HepG2 (cell line): ENCODE measurements around the gene TPX2. TPM values are rescaled to one million over a fixed set of nuclear protein-coding genes. Genes with fewer than 3 reads are reported as not detected.

Experiments
- BRF2 ChIP-seq: sonication (generic); formaldehyde crosslinking; IDR thresholded peaks from 2 replicates; pipeline ENCODE4 v1.8.1; 2022; ENCODE audit warnings: mild to moderate bottlenecking, missing genetic modification reagents
- CREB1 ChIP-seq, 2 experiments: fragments of 450-650 bp in 1 of 2; IDR thresholded peaks; 2 replicates each; pipeline ENCODE4 v1.6.1; 2016 to 2017; ENCODE audit warnings: control low read depth in 1 of 2, mild to moderate bottlenecking in 1 of 2, missing compliant biosample characterization in 1 of 2, missing genetic modification characterization in 1 of 2
- DMAP1 ChIP-seq: IDR thresholded peaks from 2 replicates; pipeline ENCODE4 v1.6.1; 2016
- FOXA1 ChIP-seq, 2 experiments: fragments of 450-650 bp in 1 of 2; sonication (generic) in 1 of 2; formaldehyde crosslinking in 1 of 2; IDR thresholded peaks; 2 replicates each; pipeline versions ENCODE4 v1.4.0 to v1.6.1; 2016 to 2020; ENCODE audit warnings: missing genetic modification reagents in 1 of 2
- GABPB1 ChIP-seq: IDR thresholded peaks from 2 replicates; pipeline ENCODE4 v1.6.1; 2016; ENCODE audit warnings: mild to moderate bottlenecking, missing genetic modification reagents, moderate library complexity, missing compliant biosample characterization
- HNF4A ChIP-seq: sonication (generic); formaldehyde crosslinking; IDR thresholded peaks from 2 replicates; pipeline ENCODE4 v1.4.0; 2020; ENCODE audit warnings: missing genetic modification reagents
- HNRNPH1 ChIP-seq: fragments of 200-400 bp; formaldehyde crosslinking; optimal IDR thresholded peaks from 2 replicates; pipeline ENCODE3; 2017; ENCODE audit warnings: mild to moderate bottlenecking, low read depth, low read length
- JARID2 ChIP-seq: sonication (generic); formaldehyde crosslinking; IDR thresholded peaks from 2 replicates; pipeline ENCODE4 v1.8.1; 2023; ENCODE audit warnings: missing genetic modification reagents, inconsistent platforms; ENCODE audit not compliant: insufficient replicate concordance
- KAT7 ChIP-seq: IDR thresholded peaks from 2 replicates; pipeline ENCODE4 v1.6.1; 2018; ENCODE audit warnings: borderline replicate concordance, missing compliant biosample characterization
- KDM6A ChIP-seq: IDR thresholded peaks from 2 replicates; pipeline ENCODE4 v1.6.1; 2016; ENCODE audit warnings: low read depth
- KMT2A ChIP-seq: sonication (generic); formaldehyde crosslinking; IDR thresholded peaks from 2 replicates; pipeline ENCODE4 v1.4.0; 2020; ENCODE audit warnings: missing genetic modification reagents
- NFE2L2 ChIP-seq: fragments of 150-350 bp; IDR thresholded peaks from 2 replicates; pipeline ENCODE4 v1.6.1; 2014; ENCODE audit warnings: low read length
- NPAS2 ChIP-seq: sonication (generic); formaldehyde crosslinking; IDR thresholded peaks from 2 replicates; pipeline ENCODE4 v1.8.0; 2022; ENCODE audit warnings: mild to moderate bottlenecking, missing genetic modification reagents, borderline replicate concordance
- PHB2 ChIP-seq: fragments of 450-650 bp; IDR thresholded peaks from 2 replicates; pipeline ENCODE4 v1.6.1; 2018; ENCODE audit not compliant: partially characterized antibody
- PHF20 ChIP-seq: sonication (generic); formaldehyde crosslinking; IDR thresholded peaks from 2 replicates; pipeline ENCODE4 v1.5.0; 2020; ENCODE audit warnings: mild to moderate bottlenecking, missing genetic modification reagents
- PHF8 ChIP-seq: sonication (generic); formaldehyde crosslinking; IDR thresholded peaks from 2 replicates; pipeline ENCODE4 v1.5.0; 2020; ENCODE audit warnings: missing genetic modification reagents
- POGK ChIP-seq: sonication (generic); formaldehyde crosslinking; conservative IDR thresholded peaks from 2 replicates; pipeline ENCODE4 v1.8.0; 2022; ENCODE audit warnings: mild to moderate bottlenecking, moderate library complexity, missing genetic modification reagents
- POGZ ChIP-seq: sonication (generic); formaldehyde crosslinking; IDR thresholded peaks from 2 replicates; pipeline ENCODE4 v1.4.0; 2020; ENCODE audit warnings: mild to moderate bottlenecking, missing genetic modification reagents
- PPARG ChIP-seq: conservative IDR thresholded peaks from 2 replicates; pipeline ENCODE4 v1.6.1; 2016; ENCODE audit warnings: missing biosample characterization, missing genetic modification reagents
- RBFOX2 ChIP-seq: fragments of 200-400 bp; formaldehyde crosslinking; IDR thresholded peaks from 2 replicates; pipeline ENCODE4 v1.6.1; 2017; ENCODE audit warnings: low read depth, mild to moderate bottlenecking, low read length
- SMARCE1 ChIP-seq: fragments of 450-650 bp; IDR thresholded peaks from 2 replicates; pipeline ENCODE4 v1.6.1; 2017; ENCODE audit warnings: borderline replicate concordance
- TCF7L2 ChIP-seq: IDR thresholded peaks from 2 replicates; pipeline ENCODE4 v1.6.1; 2011; ENCODE audit warnings: mild to moderate bottlenecking, low read depth, low read length, moderate library complexity
- ZBTB25 ChIP-seq: IDR thresholded peaks from 2 replicates; pipeline ENCODE4 v1.6.1; 2018; ENCODE audit warnings: missing genetic modification reagents
- ZFP36L2 ChIP-seq: sonication (generic); formaldehyde crosslinking; IDR thresholded peaks from 2 replicates; pipeline ENCODE4 v1.4.0; 2020; ENCODE audit warnings: missing genetic modification reagents
- ZNF331 ChIP-seq: sonication (generic); formaldehyde crosslinking; IDR thresholded peaks from 2 replicates; pipeline ENCODE4 v1.4.0; 2020; ENCODE audit warnings: missing genetic modification reagents
- ZNF354B ChIP-seq: sonication (generic); formaldehyde crosslinking; IDR thresholded peaks from 2 replicates; pipeline ENCODE4 v1.8.0; 2022; ENCODE audit warnings: mild to moderate bottlenecking, missing genetic modification reagents
- ZNF549 ChIP-seq: sonication (generic); formaldehyde crosslinking; IDR thresholded peaks from 2 replicates; pipeline ENCODE4 v1.5.0; 2020; ENCODE audit warnings: missing genetic modification reagents
- ZNF7 ChIP-seq: IDR thresholded peaks from 2 replicates; pipeline ENCODE4 v1.6.1; 2016; ENCODE audit warnings: missing biosample characterization, missing genetic modification reagents
- ZNF841 ChIP-seq: sonication (generic); formaldehyde crosslinking; IDR thresholded peaks from 2 replicates; pipeline ENCODE4 v1.8.1; 2023; ENCODE audit warnings: missing genetic modification reagents, borderline replicate concordance
- polyA plus RNA-seq, 8 experiments: library from polyadenylated mRNA; depleted of rRNA in 3 of 8; stranded (reverse) in 7 of 8; unstranded in 1 of 8; fragments of >200 nt; fragmentation: Illumina TruSeq in 4 of 8; extraction: Trizol in 4 of 8; gene quantifications; 2 replicates each; pipeline versions ENCODE4 v1.2.1 to v1.2.3, GENCODE V29; 2011 to 2016; ENCODE audit warnings: low read depth in 4 of 8, missing spikeins in 1 of 8, mixed read lengths in 1 of 8; ENCODE audit not compliant: insufficient read depth in 1 of 8
- total RNA-seq, 5 experiments: library from RNA; depleted of rRNA; stranded (reverse); fragments of >200 nt; fragmentation: Illumina TruSeq; extraction: Trizol; gene quantifications; 2 replicates each; pipeline ENCODE4 v1.2.3, GENCODE V29; 2016; ENCODE audit warnings: low read depth in 1 of 5

TPX2 gene
- total and polyA plus RNA-seq, 2 of the 13 experiments (the other 11 are each of a cell fraction or from before 2014, with no cell fraction given): 34.3 to 124 TPM

- TF ChIP-seq RBFOX2: peak; percentile 79
- TF ChIP-seq CREB1 (IDR thresholded peaks at IDR 0.05): peak; percentile 74
- TF ChIP-seq CREB1 (CRISPR knock-in tag; IDR thresholded peaks at IDR 0.05): peak; percentile 91
- no peak for TF ChIP-seq TCF7L2
- TF ChIP-seq HNRNPH1: no peak
- TF ChIP-seq NFE2L2: no peak
- TF ChIP-seq BRF2 (CRISPR knock-in tag): peak; percentile 98
- no peak for TF ChIP-seq JARID2 (CRISPR knock-in tag)
- TF ChIP-seq GABPB1 (CRISPR knock-in tag): peak; percentile 98
- TF ChIP-seq ZNF841 (CRISPR knock-in tag): peak; percentile 96
- peak; percentile 100 for TF ChIP-seq KMT2A (CRISPR knock-in tag)
- peak; percentile 34; the same call in 1 of the 2 replicates for TF ChIP-seq KDM6A (CRISPR knock-in tag)
- TF ChIP-seq ZBTB25 (CRISPR knock-in tag): peak; percentile 76; the same call in 1 of the 2 replicates
- TF ChIP-seq POGK (CRISPR knock-in tag): peak; percentile 95
- TF ChIP-seq PHF20: peak; percentile 71; the same call in 1 of the 2 replicates
- TF ChIP-seq ZNF354B (CRISPR knock-in tag): peak; percentile 99
- peak; percentile 93 for TF ChIP-seq POGZ (CRISPR knock-in tag)
- TF ChIP-seq ZNF331 (CRISPR knock-in tag): 0 out of 2 replicates have a peak, but pooled peaks have one; percentile 9
- TF ChIP-seq FOXA1 (IDR thresholded peaks at IDR 0.05): no peak
- TF ChIP-seq FOXA1 (CRISPR knock-in tag; IDR thresholded peaks at IDR 0.05): no peak; the same call in 1 of the 2 replicates
- TF ChIP-seq HNF4A (CRISPR knock-in tag): peak; percentile 62
- TF ChIP-seq SMARCE1: no peak
- no peak for TF ChIP-seq ZNF549 (CRISPR knock-in tag)
- TF ChIP-seq ZFP36L2 (CRISPR knock-in tag): 0 out of 2 replicates have a peak, but pooled peaks have one; percentile 51
- TF ChIP-seq PHF8 (CRISPR knock-in tag): peak; percentile 97
- no peak for TF ChIP-seq NPAS2 (CRISPR knock-in tag)
- TF ChIP-seq ZNF7 (CRISPR knock-in tag): peak; percentile 3; the same call in 1 of the 2 replicates
- peak; percentile 82; the same call in 1 of the 2 replicates for TF ChIP-seq KAT7 (CRISPR knock-in tag)
- peak; percentile 99 for TF ChIP-seq DMAP1 (CRISPR knock-in tag)
- no peak for TF ChIP-seq PHB2
- peak; percentile 89 for TF ChIP-seq PPARG (CRISPR knock-in tag)
Measured at GRCh38 chr20:31738729-31739549, at the start of gene TPX2 (continued).
